ENCODE results near the gene YY1. TPM values are rescaled to one million over a fixed set of nuclear protein-coding genes. Genes with fewer than 3 reads are reported as not detected.

The YY1 gene
- total and polyA plus RNA-seq, 2 of the 8 experiments (the other 6 are each of a cell fraction or from before 2014, with no cell fraction given): 26.4 to 106 TPM

GRCh38 chr14:100290607-100291304, 51.8 kb downstream of the YY1 start:
- Histone ChIP-seq H3K4me2 (ENCODE audit: insufficient read depth in 1 of 2, low read depth in 2 of 2, low read length in 2 of 2) (no peak overlapping the region), H3K4ac (replicated peaks; ENCODE audit: insufficient read length, low read depth, low read length) (no peak overlapping the region), H3K27me3 (replicated peaks in 1 of 4; ENCODE audit: control insufficient read depth in 3 of 4, extremely low read depth in 1 of 4, insufficient read depth in 3 of 4, low read length in 3 of 4) (no peaks in the 10 kb centered on the region), H2BK20ac (ENCODE audit: low read length) (no peak overlapping the region), H3K36me3 (ENCODE audit: control insufficient read depth in 2 of 4, insufficient read depth in 4 of 4, low read length in 3 of 4) (peaks cover 5 to 38% (median 20%) of the 10 kb centered on the region in 4 experiments; a peak in 7 of 8 replicates), H4K20me1 (replicated peaks in 1 of 2; ENCODE audit: control insufficient read depth in 1 of 2, insufficient read depth in 2 of 2, low read length in 2 of 2) (peaks cover 16 to 47% of the 10 kb centered on the region in 2 experiments), H3K9me3 (ENCODE audit: insufficient read depth in 2 of 2, low read depth in 1 of 2, low read length in 1 of 2) (no peaks in the 10 kb centered on the region), H3K79me2 (ENCODE audit: control insufficient read depth in 1 of 2, insufficient read depth in 2 of 2, low read length in 2 of 2) (0 out of 4 replicates have a peak, but pooled peaks cover 0 to 3% of the 10 kb centered on the region in 2 experiments), H3K27ac (ENCODE audit: low read depth, low read length) (no peak overlapping the region), H3K4me3 (ENCODE audit: extremely low read depth in 1 of 4, insufficient read depth in 2 of 4, low read depth in 3 of 4, low read length in 4 of 4) (no peak overlapping the region), H3K4me1 (replicated peaks in 1 of 4; ENCODE audit: control insufficient read depth in 3 of 4, insufficient read depth in 4 of 4, low read length in 3 of 4) (peaks cover 0 to 7% (median 4%) of the 10 kb centered on the region in 4 experiments; a peak in 5 of 7 replicates), H2BK12ac (ENCODE audit: low read depth, low read length) (no peak overlapping the region), H2BK15ac (ENCODE audit: low read length) (no peak overlapping the region), H4K8ac (ENCODE audit: extremely low read depth, insufficient read depth, low read length) (no peak overlapping the region), H3K23me2 (ENCODE audit: low read depth, low read length) (no peaks in the 10 kb centered on the region), H2AFZ (ENCODE audit: low read length) (no peak overlapping the region), H2AK5ac (ENCODE audit: low read depth, low read length) (no peak overlapping the region), H4K91ac (replicated peaks; ENCODE audit: insufficient read length, low read length) (no peak overlapping the region), H2BK5ac (ENCODE audit: low read depth, low read length) (no peak overlapping the region), H3K14ac (ENCODE audit: insufficient read length) (no peak overlapping the region), H3K56ac (replicated peaks; ENCODE audit: insufficient read length, low read depth, low read length) (no peak overlapping the region), H4K5ac (ENCODE audit: insufficient read length, low read depth, low read length) (no peak overlapping the region), H3K79me1 (ENCODE audit: low read depth, low read length) (no peaks in the 10 kb centered on the region), H3K23ac (ENCODE audit: insufficient read length) (no peak overlapping the region), H3K18ac (ENCODE audit: extremely low read depth, low read length) (no peak overlapping the region), H3K9ac (replicated peaks in 1 of 4; ENCODE audit: extremely low read depth in 1 of 4, low read depth in 3 of 4, low read length in 3 of 4) (no peak overlapping the region), H2BK120ac (replicated peaks; ENCODE audit: low read depth, low read length) (no peak overlapping the region)
- DNase-seq (ENCODE audit: low read depth in 1 of 2, low spot score in 2 of 2) (no peak), FAIRE-seq (no peak)
- CTCF ChIA-PET (ENCODE audit: partially characterized antibody): interaction anchor here (0.7 to 2.4 kb wide), 6 partner anchors 12 to 363 kb away, joined by 3 to 8 read pairs (median 3); partner anchors contain the start of gene SLC25A29
- POLR2A ChIA-PET (ENCODE audit: partially characterized antibody): interaction anchor here (0.7 to 16.0 kb wide), 4 partner anchors 10 to 135 kb away, joined by 3 to 200 read pairs (median 3); partner anchors contain the start of gene SLC25A29
- no peak for TF ChIP-seq CBX8 (IDR thresholded peaks at IDR 0.05; ENCODE audit: borderline replicate concordance, low read depth, low read length)
- TF ChIP-seq EP300 (IDR thresholded peaks at IDR 0.05; ENCODE audit: borderline replicate concordance in 1 of 2, low read depth in 2 of 2, low read length in 2 of 2): no peak
- TF ChIP-seq TCF12 (IDR thresholded peaks at IDR 0.05; ENCODE audit: low read depth, low read length): no peak
- no peak for TF ChIP-seq ZNF274 (IDR thresholded peaks at IDR 0.05; ENCODE audit: borderline replicate concordance, extremely low read depth, low read length)
- no peak for TF ChIP-seq CHD2 (IDR thresholded peaks at IDR 0.05; ENCODE audit: low read length)
- no peak for TF ChIP-seq RAD21 (IDR thresholded peaks at IDR 0.05 in 1 of 2, conservative IDR thresholded peaks at IDR 0.05 in 1 of 2; ENCODE audit: low read depth in 2 of 2, low read length in 2 of 2)
- no peak for TF ChIP-seq BACH1 (IDR thresholded peaks at IDR 0.05; ENCODE audit: low read length)
- no peak for TF ChIP-seq KDM5A (IDR thresholded peaks at IDR 0.05; ENCODE audit: low read length)
- no peak for TF ChIP-seq TAF1 (IDR thresholded peaks at IDR 0.05; ENCODE audit: low read depth, low read length)
- no peak for TF ChIP-seq POU5F1 (IDR thresholded peaks at IDR 0.05; ENCODE audit: low read depth, low read length)
- 94% methylated on average over 12 of the region's 12 CpGs; no CpG with 5 or more reads in 1 of the 2 experiments for WGBS, 2 experiments (ENCODE audit: extremely low coverage in 1 of 2, insufficient coverage in 1 of 2, insufficient read length in 1 of 2, insufficient replicate concordance in 2 of 2, low coverage in 1 of 2, low lambda C conversion rate in 2 of 2, missing lambda C conversion rate in 1 of 2)
